ACHN (cell line): ENCODE data around the gene SPECC1.
"Not testable (repeated sequence)": the region's sequence is repeated elsewhere in the genome, so short reads cannot be mapped to it uniquely, and the experiment has no call there.

Source experiments
- DNase-seq: peaks from one replicate; pipeline ENCODE4 v3.0.0-alpha.2; 2015
- in situ Hi-C: cut with HindIII; loops from 2 replicates; pipeline ENCODE4 v1.10.0; 2017; ENCODE audit warnings: low sequenced_read_pairs, low pct_ligation_motif_present, low pct_unique_long_range_greater_than_20kb

SPECC1 gene

GRCh38 chr17:20084621-20085282 is 75.6 kb downstream of the SPECC1 start:
- in situ Hi-C loops = no loop called here

GRCh38 chr17:20085283-20085845 is 76.2 kb downstream of the SPECC1 start:
- in situ Hi-C loops = no loop called here
- no peak for DNase-seq

More at GRCh38 chr17:20084621-20085282, 75.6 kb downstream of the SPECC1 start:
- no peak for DNase-seq

- DNase-seq = no peak
- in situ Hi-C loops = no loop called here
Observed at GRCh38 chr17:20086416-20087076, 77.4 kb downstream of the SPECC1 start.

- in situ Hi-C loops = no loop called here
- no peak for DNase-seq
Observed at GRCh38 chr17:20087538-20088250, 78.5 kb downstream of the SPECC1 start.

DNA sequence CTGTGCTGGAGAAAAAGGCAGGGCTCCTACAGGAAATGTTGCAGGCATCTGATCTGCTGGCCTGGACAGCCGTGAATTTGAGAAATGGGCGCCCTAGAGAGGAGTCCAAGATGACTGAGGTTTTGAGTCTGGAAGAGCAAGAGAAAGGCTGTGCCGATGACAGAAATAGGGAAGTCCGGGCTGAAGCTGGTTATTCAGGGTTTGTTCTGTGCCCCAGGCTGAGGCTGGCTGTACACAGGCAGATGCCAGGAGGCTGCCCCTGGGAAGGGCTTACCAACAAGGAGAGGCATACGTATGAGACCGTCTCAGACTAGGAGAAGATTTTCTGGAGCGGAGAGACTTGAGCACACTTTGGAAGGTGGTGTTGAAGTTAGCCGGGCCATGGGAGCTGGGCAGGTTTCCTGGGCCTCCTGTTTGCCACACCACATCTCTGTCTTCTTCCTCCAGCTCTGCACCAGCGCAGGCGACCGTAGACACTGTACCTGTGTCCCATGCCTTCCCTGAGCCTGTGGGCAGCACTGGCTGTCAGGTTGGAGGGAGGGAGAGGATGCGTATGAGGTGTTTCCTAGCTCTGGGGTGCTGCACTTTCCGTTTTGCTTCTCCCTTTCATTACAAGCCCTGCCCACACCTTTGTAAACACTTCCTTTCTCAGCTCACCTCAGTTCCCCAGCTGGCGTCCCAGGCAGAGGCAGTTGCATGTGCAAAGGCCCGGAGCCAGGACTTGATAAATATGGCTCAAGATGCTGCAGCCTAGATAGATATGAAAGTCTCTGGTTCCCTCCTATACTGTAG is 80.8 kb downstream of the SPECC1 start:
- in situ Hi-C loops = no loop called here

GRCh38 chr17:20091174-20092029 is 82.2 kb downstream of the SPECC1 start:
- DNase-seq = no peak
- in situ Hi-C loops = no loop called here

More for the DNA sequence above, 80.8 kb downstream of the SPECC1 start:
- DNase-seq = no peak

DNA sequence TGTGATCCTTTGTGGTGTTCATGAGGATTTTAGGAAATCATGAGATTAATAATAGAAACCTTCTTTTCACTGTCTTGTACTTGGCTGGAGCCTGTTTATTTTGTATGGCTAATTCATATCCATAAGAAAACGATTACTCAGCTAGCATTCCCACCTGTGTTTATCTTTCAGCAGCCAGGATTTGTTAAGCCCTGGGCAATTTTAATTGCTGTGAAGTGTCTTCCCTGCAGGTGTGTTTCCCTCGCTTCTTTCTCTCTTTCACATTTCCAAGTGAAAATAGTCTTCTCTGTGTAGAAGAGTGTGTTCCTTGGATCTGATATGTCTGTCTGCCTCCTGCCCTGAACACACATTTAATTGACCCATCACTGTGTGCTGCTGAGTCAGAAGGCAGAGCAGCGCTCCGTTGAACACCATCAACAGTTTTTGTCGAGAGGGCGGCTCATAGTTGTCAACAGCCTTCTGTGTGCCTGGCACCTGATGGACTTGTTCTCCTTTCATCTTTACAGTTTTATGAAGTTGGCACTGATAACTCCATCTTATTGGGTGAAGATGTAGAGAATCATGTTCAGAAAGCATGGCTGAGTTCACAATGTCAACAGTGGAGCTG is 83.2 kb downstream of the SPECC1 start:
- no peak for DNase-seq
- in situ Hi-C loops = no loop called here

DNA sequence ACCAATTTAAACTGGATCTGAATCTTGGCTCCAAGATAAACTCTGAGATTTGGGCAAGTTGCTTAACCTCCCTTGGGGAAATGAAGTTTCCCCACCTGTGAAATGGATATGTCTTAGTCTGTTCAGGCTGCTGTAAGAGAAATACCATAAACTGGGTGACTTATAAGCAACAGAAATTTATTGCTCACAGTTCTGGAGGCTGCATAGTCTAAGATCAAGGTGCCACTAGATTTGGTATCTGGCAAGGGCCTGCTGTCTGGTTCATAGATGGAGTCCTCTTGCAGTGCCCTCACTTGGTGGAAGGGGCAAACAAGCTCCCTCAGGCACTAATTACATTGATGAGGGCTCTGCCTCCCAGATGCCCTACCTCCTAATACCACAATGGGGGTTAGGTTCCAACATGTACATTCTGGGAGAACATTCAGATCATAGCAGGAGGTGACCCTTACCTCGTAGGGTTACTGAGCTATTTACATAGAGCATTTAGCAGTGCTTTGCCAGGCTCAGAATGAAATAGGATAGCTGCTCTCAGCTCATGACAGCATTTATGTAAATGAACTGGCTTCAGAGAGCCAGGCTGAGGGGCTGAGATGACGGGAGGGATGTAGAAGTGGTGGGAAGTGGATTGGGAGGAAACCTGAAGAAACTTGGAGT is 83.9 kb downstream of the SPECC1 start:
- in situ Hi-C loops = no loop called here
- DNase-seq = no peak

GRCh38 chr17:20094777-20095176 is 85.6 kb downstream of the SPECC1 start:
- DNase-seq = no peak
- in situ Hi-C loops = no loop called here

- in situ Hi-C loops = no loop called here
- peak; percentile 60 for DNase-seq
Observed at GRCh38 chr17:20095336-20096080, 86.3 kb downstream of the SPECC1 start.

DNA sequence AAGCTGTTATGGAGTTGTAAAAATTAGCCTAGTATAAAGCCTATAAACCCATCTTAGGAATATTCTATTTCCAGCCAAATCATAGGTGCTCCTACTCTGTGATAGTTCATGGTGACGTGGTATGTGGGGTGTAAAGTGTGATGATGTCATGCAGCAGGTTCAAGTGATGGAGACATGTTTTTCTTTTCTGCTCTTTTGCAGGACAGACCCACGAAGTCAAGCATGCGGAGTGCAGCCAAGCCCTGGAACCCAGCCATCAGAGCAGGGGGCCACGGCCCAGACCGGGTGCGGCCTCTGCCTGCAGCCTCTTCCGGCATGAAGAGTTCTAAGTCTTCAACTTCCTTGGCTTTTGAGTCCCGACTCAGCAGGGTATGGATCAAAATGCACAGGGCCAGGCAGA is 87.3 kb downstream of the SPECC1 start:
- in situ Hi-C loops = no loop called here
- DNase-seq = no peak

DNA sequence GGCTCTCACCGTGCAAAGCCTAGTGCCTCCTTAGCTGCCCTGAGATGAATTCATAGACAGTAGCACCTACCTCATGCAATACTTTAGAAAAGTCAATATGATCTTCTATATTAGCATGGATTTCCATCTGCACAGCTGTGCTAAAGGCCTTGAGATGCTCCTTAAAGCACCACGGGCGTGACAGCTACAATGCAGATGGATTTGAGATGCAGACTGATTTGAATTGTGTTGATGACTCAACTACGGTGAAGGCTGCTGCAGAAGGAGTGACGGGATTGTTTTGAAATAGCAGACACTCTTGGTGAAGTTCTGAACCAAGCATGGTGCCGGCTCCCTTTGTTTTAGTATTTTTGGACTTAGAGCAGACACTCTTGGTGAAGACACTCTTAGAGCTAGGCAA is 88.2 kb downstream of the SPECC1 start:
- in situ Hi-C loops = no loop called here
- DNase-seq = no peak

DNA sequence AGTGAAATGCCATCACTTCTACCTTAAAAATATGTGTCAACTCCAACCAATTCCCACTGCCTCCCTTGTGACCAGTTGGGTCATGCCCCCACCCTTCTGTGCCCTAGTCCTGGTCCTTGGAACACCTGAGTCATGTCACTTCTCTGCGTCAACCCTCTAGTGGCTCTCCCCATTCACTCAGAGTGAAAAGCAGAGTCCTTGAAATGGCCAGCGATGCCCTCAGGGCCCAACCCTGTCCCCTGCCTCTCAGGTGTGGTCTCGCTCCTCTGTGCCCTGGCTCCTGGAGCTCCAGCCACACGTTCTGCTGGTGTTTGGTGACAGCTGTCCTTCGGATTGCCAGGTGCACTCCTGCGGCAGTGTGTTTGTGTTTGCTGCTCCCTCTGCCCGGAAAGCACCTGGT is 89.2 kb downstream of the SPECC1 start:
- DNase-seq = no peak
- in situ Hi-C loops = no loop called here

GRCh38 chr17:20100806-20101205 is 91.6 kb downstream of the SPECC1 start:
- in situ Hi-C loops = loop anchor here (25.0 kb wide), 2 partner anchors 111 to 114 kb away; partner anchors contain the start of gene AKAP10
- not testable (repeated sequence) for DNase-seq

DNA sequence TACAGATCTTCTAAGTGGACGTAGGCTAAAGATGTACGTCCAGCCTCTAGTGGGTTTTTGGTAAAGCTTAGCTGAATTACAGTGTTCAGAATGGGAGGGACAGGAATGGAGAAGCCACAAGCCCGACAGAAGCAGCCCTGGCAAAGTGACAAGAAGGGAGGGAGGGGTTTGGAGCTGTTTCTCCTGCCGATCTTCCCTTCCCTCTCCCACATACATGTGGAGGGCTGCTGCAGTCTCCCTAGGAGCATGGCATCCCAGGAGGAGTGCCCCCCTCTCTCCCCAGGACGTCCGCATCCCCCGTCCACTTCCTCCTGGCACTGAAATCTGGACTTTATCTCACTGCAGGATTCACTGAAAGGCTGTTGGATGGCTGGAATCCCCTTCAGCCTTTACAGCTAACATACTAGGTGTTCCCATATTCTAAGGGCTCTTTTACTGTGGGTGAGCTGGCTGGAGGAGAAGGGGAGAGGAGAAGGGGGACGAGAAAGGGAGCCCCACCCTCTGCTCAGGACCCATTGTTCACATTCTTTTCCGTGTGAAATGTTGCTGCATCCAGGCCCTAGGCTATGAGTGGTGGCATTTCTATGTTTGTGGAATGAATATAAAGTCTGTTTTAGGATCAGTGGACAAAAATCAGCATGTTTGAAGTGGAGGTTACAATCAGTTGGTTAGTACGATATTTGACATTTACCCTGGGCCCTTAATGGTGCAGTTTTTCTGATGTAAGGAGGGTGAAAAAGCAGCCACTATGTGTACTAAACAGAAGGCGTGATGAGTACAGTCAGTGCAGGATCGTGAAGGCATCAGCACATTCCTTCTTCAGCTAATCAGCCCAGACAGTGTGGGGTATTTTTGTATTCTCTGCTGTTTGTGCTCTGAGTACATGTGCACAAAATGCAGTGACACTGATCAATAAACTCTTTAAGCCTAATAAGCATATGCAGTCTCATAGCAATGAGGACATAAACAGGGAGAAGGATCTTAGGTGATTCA is 94.6 kb downstream of the SPECC1 start:
- DNase-seq = no peak
- in situ Hi-C loops = loop anchor here (25.0 kb wide), 2 partner anchors 109 to 116 kb away; partner anchors contain the start of gene AKAP10
